Measurements from ENCODE around the gene PDGFRB.

DNA sequence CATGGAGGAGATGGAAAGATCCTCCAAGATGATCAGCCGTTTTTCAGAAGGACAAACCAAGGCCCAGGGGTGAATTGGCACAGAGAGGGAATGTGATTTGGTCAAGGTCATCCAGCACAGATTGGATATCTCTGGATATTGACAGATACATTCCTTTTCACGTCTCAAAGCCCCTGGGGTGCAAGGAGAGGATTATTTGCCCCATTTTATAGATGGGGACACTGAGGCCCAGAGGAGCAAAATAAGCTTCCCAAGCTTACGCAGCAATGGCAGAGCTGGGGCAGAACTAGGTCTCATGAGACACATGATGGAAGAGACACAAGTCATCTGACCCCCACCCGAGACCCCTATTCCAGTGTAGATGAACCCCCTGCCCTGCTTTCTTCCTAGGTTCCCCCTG, 895 bp upstream of the PDGFRB start:
- TF ChIP-seq POLR2AphosphoS5 (IDR thresholded peaks at IDR 0.05; ENCODE audit: borderline replicate concordance, low read depth, low read length) (no peak), EZH2 (IDR thresholded peaks at IDR 0.05) (no peak)
